RCC 7860 (cell line): ENCODE measurements around the gene FBRSL1.

Experiments used
- DNase-seq: peaks from one replicate; pipeline ENCODE4 v3.0.0-alpha.2; 2015; ENCODE audit warnings: low spot score
- FAIRE-seq: peaks from 2 replicates; lab custom pipeline; 2012; peaks lifted over from hg19 to GRCh38; lab: Jason Lieb, UNC

The FBRSL1 gene

DNA sequence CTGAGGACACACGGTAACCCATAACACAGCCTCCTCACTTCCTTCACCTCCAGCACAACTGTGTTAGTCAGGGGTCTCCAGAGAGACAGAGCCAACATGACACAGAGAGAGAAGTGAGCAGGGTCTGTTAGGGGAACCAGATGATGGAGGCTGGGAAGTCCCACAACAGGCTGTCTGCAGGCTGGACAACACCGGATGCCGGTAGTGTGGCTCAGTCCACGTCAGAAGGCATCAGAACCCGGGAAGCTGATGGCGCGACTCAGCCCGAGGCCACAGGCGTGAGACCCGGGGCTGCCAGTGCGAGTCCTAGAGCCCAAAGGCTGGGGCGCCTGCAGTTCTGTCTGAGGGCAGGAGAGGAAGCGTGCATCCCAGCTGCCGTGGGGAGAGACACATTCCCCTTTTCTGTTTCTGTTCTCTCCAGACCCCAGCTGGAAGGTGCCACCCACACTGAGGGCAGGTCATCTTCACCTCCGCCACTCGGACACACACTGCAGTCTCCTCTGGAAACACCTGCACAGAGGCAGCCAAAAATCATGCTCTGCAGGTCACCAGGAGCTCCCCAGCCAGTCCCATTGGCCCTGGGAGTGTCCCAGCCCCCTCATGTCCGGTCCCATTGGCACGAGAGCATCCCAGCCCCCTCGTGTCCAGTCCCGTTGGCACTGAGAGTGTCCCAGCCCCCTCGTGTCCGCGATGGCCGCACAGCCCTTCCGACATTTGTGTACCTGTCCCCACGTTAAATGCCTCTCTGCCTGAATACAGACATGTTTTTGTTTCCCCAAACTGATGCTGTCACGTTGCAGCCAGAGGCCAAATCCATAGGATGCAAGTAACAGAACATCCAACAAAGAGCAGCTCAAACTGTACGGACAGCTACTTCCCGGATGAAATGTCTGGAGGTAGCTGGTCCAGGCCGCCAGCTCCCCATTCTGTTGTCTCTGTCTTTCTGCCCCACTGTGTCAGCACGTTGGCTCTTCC, 7.9 kb upstream of the FBRSL1 start:
- DNase-seq (no peak), FAIRE-seq (no peak)

- FAIRE-seq: no peak
- DNase-seq: no peak
Measured at GRCh38 chr12:132482771-132483170, 7.2 kb upstream of the FBRSL1 start.

DNA sequence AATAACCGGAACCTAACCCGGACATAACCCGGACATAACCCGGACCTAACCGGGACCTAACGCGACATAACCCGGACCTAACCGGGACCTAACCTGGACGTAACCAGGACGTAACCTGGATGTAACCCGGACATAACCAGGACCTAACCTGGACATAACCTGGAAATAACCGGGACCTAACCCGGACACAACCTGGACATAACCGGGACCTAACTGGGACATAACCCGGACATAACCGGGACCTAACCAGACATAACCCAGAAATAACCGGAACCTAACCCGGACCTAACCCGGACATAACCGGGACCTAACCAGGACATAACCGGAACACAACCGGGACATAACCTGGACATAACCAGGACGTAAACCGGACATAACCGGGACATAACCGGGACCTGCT, 6.7 kb upstream of the FBRSL1 start:
- DNase-seq (no peak), FAIRE-seq (no peak)

DNA sequence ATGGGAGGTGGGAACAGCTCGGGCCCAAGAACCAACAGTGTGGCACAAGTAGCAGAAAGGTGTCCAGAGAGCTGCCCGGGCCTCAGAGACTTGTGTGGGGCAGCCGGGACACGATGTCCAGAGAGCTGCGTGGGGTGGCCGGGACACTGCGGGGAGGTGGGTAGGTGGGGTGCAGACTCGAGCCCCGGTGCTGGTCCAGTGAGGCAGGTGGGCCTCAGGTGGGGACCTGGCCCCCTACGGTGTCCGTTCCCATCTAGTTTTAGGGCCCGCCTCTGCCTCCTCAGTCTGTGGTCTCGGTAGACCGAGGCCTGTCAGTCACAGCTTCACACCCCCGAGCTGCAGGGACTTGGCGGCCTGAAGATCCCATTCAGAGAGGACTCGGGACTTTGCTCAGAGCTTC, 6.3 kb upstream of the FBRSL1 start:
- FAIRE-seq (no peak), DNase-seq (no peak)

DNA sequence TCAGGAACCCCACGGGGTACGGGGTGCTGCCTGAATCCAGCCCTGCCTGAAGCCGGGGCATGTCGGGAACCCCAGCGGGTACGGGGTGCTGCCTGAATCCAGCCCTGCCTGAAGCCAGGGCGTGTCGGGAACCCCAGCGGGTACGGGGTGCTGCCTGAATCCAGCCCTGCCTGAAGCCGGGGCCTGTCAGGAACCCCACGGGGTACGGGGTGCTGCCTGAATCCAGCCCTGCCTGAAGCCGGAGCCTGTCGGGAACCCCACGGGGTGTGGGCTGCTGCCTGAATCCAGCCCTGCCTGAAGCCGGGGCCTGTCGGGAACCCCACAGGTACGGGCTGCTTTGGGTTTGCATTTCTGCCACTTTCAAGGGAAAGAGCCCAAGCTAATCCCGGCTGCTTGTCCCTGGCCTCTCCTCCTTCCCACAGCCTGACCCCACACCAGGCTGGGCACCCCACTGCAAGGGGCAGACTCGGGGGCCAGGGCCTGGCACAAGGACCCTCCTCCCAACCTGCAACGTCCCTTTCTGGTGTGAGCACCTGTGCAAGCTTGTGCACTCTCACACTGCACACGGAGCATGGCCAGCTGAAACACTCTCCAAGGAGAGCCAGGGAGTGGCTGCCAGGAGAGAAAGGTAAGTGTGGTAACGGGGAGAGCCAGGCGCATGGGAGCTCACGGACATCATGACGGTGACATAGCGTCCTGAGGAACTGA, 5.6 kb upstream of the FBRSL1 start:
- FAIRE-seq (no peak), DNase-seq (no peak)

DNA sequence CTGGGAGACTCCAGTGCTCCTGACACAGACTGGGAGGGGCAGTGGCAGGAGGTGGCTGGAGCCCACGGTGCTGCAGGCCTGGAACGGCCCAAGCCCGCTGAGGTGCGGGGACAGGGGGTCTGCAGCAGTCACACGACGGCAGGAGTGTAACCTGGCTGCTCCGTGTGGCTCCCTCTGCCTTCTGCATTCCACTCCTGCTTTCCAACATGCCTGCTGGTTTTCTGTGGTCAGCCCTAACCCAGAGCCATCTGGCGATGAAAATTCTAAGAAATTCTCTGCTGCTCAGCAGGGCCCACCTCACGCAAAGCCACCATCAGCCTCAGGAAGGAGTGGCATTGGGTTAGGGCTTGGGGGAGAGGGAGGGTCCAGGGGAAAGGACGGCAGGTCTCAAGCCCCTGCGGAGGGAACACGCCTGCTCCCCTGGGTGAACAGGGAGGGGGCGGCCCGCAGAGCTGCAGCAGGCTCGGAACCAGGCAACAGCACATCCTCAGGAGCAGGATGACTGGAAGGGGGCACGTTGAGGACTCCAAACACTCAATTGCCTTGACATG, 5.0 kb upstream of the FBRSL1 start:
- no peak for DNase-seq
- FAIRE-seq: no peak

DNA sequence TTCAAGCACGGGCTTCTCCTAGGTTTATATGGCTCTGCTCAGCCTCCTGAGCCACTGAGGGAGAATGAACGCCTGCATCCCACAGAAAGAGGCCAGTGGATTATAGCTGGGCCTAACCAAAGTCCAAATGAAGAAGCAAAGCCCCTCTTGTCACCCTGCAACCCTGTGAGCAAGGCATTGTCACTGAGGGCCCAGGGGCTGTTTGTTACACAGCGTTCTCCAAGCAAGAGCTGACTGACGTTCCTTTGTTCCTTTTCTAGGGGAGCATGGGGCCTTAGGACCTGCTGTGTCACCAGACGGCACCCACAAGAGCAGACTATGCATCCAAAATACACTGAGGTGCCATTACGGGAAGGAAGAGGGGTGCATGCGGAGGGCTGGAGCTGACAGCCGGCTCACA, 4.3 kb upstream of the FBRSL1 start:
- no peak for FAIRE-seq
- DNase-seq: no peak

DNA sequence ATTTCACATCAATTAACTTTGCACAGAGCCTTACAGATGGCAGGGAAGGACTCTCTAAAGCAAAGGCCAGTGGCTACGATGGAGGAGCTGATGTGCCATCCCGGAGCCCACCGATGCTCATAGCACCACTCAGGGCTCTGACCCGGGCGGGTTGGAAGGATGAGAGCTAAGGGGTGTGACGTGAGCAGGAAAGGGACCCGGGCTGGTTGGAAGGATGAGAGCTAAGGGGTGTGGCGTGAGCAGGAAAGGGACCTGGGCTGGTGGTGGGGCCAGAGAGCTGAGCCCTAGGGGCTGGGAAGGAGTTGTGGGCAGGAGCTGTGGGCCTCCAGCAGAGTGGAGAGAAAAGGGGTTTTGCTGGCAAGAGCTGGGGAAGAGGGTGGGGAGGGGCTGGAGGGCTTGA, 3.8 kb upstream of the FBRSL1 start:
- no peak for DNase-seq
- no peak for FAIRE-seq

DNA sequence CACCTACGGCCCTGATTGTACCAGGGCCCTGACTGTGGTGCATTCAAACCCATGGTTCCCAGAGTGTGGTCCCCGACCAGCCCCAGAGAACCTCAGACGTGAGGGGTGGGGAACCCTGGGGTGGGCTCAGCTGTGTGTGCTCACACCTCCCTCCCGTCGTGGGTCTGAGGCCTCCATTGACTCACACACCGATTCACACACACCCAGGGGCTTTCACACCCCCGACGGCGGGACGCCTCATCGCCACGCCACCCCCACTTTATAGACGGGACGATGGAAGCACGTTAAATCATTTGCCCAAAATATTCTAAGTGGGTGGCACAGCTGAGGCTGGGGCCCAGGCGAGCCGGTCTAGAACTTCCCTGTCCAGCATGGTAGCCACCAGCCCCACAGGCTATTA, 3.4 kb upstream of the FBRSL1 start:
- no peak for DNase-seq
- no peak for FAIRE-seq

GRCh38 chr12:132487311-132487741, 2.6 kb upstream of the FBRSL1 start:
- DNase-seq: no peak
- no peak for FAIRE-seq

DNA sequence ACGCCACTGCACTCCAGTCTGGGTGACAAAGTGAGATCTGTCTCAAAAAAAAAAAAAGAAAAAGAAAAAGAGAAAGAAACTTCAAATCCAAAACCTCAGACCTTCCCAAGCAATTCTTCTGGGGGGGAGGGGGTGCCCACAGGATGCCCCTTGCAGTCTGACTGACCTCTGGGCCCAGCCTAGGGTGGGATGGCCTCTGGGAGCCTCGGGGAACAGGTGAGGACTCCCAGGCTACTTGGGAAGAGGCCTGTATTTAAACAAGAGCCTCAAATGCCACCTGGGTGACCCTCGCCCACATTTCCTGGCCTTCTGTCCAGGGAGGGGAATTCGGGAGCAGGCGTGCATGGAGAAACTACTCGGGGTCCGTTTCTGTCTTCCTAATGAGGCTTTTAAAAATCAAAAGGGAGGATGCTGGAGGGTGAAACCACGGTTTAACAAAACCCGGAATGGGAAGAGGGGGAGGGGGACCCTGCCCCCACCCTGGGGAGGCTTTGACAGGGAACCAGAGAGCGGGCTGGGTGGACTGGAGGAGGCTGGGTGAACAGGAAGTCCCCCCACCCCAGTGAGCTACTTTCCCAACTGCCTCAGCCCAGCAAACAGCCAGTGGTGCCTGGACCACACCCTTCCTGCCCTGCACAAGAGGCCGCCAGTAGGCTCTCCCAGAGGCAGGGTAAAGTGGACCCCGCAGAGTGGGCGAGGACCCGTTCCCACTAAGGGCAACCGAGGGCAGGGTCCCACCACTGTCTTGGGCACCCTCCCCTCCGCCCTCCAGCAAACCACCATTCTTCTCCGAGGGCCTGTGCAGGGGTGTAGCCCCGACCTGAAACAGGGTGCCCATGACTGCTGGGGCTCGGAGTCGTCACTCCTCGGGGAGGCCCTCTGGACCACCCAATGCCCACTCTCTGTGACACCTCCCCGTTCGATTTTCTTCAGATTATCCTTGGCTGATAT, 1.5 kb upstream of the FBRSL1 start:
- DNase-seq (no peak), FAIRE-seq (no peak)

- FAIRE-seq (no peak), DNase-seq (no peak)
Measured at GRCh38 chr12:132489078-132489601, 811 bp upstream of the FBRSL1 start.

- FAIRE-seq: no peak
- no peak for DNase-seq
Measured at GRCh38 chr12:132490422-132491137, 629 bp downstream of the FBRSL1 start.

DNA sequence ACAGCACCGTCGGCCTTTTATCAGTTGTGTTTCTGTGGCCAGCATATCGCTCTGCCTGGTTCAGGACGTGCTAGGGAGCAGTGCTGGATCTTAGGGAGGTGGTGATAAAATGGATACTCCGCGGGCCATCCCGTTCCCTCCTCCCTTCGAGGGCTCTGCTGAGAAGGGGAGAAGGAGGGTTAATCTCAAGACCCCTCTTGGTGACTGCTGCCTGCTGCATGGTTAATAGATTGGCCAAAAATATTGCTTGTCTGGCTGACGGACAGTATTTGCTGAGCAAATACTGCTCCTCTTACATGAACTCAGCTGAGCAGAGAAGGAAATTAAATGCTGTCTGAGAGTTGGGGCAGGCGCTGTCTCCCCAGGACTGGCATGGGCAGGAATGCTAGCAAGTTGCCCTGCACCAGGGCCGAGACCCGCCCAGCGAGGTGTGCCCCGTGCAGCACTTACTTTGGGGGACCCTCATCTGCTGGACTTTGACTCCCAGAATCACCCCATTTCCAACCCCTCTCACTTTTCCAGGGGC, 1.2 kb downstream of the FBRSL1 start:
- FAIRE-seq (no peak), DNase-seq (no peak)

- DNase-seq (no peak), FAIRE-seq (no peak)
Measured at GRCh38 chr12:132491761-132492378, 1.9 kb downstream of the FBRSL1 start.

GRCh38 chr12:132492522-132492921, 2.6 kb downstream of the FBRSL1 start:
- FAIRE-seq: no peak
- DNase-seq: no peak

- FAIRE-seq: no peak
- DNase-seq: no peak
Measured at GRCh38 chr12:132492951-132493350, 3.0 kb downstream of the FBRSL1 start.

DNA sequence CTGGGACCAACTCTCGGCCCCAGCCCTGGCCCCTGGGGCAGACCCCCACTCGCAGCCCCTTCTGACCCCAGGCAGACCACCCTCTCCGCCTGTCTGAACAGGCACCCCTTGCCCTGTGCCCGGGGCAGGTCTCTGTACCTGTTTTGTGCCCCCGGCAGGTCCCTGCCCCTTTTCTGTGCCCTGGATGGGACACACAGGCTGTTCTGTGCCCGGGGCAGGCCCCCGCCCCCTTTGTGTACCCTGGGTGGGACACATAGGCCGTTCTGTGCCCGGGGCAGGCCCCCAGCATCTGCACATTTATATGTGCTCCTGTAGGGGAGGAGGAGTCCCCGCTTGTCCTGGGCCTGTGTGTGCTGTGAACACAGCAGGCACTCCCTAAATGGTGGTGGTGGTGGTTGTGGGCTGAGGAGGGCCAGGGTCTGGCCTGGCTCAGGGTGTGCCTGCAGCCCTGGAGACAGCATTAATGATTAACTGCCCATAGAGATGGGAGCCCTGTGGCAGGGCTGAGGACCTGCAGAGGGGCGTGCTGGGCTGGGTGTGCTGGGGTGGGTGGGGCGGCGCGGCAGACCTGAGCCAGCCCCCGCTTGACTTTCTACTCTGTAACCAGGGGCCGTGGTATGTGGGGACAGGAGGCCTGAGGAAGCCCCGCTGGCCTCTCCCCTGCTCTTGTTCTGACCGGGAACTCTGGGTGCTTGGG, 3.7 kb downstream of the FBRSL1 start:
- DNase-seq: no peak

More for the DNA sequence above, 3.7 kb downstream of the FBRSL1 start:
- no peak for FAIRE-seq
